ENCODE data around the gene PTPRF.

DNA sequence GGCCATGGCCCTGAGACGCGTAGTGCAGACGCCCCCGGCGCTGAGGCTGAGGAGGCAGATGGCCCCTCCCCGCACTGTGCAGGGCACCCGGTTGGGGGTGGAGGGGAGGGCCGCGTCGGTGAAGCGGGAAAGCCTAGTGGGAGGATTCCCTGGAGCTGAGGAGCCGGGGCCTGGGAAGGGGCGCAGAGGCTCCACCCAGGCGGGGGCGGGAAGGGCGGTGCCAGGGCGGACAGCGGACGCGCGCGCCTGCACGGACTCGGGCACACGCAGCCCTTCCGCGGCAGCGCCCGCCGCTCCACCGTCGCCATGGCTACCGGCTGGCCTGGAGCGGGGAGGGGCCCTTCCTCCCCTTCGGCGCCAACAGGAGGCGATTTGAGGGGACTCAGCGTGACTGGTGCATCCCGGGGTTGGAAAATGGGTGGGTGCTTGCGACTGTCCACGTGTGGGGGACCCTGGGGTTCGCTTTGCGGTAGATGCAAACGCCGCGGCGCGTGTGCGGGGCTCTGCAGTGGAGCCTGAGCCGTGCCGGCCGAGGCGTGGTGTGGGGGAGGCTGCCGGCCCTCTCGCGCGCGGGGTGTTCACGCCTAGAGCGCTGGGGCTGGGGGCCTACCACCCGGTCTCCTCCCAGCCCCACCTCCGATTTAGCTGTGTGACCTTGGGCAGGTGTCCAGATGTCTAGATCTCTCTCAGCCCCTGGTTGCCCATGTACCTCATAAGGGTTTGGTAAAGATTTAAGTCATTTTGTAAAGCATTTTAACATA, 35.1 kb downstream of the PTPRF start:
- TF ChIP-seq, protein P1, sequence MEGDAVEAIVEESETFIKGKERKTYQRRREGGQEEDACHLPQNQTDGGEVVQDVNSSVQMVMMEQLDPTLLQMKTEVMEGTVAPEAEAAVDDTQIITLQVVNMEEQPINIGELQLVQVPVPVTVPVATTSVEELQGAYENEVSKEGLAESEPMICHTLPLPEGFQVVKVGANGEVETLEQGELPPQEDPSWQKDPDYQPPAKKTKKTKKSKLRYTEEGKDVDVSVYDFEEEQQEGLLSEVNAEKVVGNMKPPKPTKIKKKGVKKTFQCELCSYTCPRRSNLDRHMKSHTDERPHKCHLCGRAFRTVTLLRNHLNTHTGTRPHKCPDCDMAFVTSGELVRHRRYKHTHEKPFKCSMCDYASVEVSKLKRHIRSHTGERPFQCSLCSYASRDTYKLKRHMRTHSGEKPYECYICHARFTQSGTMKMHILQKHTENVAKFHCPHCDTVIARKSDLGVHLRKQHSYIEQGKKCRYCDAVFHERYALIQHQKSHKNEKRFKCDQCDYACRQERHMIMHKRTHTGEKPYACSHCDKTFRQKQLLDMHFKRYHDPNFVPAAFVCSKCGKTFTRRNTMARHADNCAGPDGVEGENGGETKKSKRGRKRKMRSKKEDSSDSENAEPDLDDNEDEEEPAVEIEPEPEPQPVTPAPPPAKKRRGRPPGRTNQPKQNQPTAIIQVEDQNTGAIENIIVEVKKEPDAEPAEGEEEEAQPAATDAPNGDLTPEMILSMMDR (IDR thresholded peaks at IDR 0.05), result no peak
- TF ChIP-seq POLR2AphosphoS5 (IDR thresholded peaks at IDR 0.05), result no peak
